Neural cell (in vitro differentiated cells): ENCODE measurements around the gene FBXO48. TPM values are rescaled to one million over a fixed set of nuclear protein-coding genes. Genes with fewer than 3 reads are reported as not detected.

Experiments used
- H2AFZ ChIP-seq: fragments of 200-600, 300-800 bp; sonication (generic), shearing (Covaris generic); 2 replicates; pipeline ENCODE4 v1.6.0; 2014; ENCODE audit warnings: low read depth, mild to moderate bottlenecking, antibody characterized with exemption, low read length, moderate library complexity
- H3F3A ChIP-seq: fragments of 200-600 bp; shearing (Covaris generic); 2 replicates; pipeline ENCODE4 v1.6.1; 2016; ENCODE audit warnings: mild to moderate bottlenecking, moderate library complexity, mixed read lengths, antibody characterized with exemption, low read length; ENCODE audit not compliant: insufficient read depth, poor library complexity, severe bottlenecking
- H3K27ac ChIP-seq: fragments of 200-600, 300-800 bp; sonication (generic), shearing (Covaris generic); 2 replicates; pipeline ENCODE4 v1.5.1; 2014; ENCODE audit warnings: mild to moderate bottlenecking, low read length, moderate library complexity
- H3K27me3 ChIP-seq: fragments of 300-800, 200-600 bp; sonication (generic), shearing (Covaris generic); 2 replicates; pipeline ENCODE4 v1.6.0; 2014; ENCODE audit warnings: mild to moderate bottlenecking, low read depth, low read length, moderate library complexity; ENCODE audit not compliant: insufficient read depth
- H3K36me3 ChIP-seq: fragments of 300-800, 200-600 bp; sonication (generic), shearing (Covaris generic); 2 replicates; pipeline ENCODE4 v1.5.1; 2014; ENCODE audit warnings: mild to moderate bottlenecking, antibody characterized with exemption, low read length, moderate library complexity; ENCODE audit not compliant: insufficient read depth
- H3K4me2 ChIP-seq: fragments of 300-800, 200-600 bp; sonication (generic), shearing (Covaris generic); 2 replicates; pipeline ENCODE4 v1.6.0; 2014; ENCODE audit warnings: mild to moderate bottlenecking, low read length
- H3K4me3 ChIP-seq: fragments of 300-800, 200-600 bp; sonication (generic), shearing (Covaris generic); 2 replicates; pipeline ENCODE4 v1.5.1; 2014; ENCODE audit warnings: mild to moderate bottlenecking, low read length, moderate library complexity
- H3K79me2 ChIP-seq: fragments of 200-600 bp; shearing (Covaris generic); replicated peaks from 2 replicates; pipeline ENCODE4 v1.6.0; 2014; ENCODE audit warnings: mild to moderate bottlenecking, low read length, moderate library complexity; ENCODE audit not compliant: insufficient read depth
- H3K9ac ChIP-seq: fragments of 300-800, 200-600 bp; sonication (generic), shearing (Covaris generic); 2 replicates; pipeline ENCODE4 v1.6.1; 2016; ENCODE audit warnings: mild to moderate bottlenecking, low read length, mixed read lengths
- H3K9me2 ChIP-seq: fragments of 200-600 bp; shearing (Covaris generic); 2 replicates; pipeline ENCODE4 v1.6.1; 2016; ENCODE audit warnings: mild to moderate bottlenecking, low read length, mixed read lengths; ENCODE audit not compliant: insufficient read depth
- H3K9me3 ChIP-seq: fragments of 200-600, 300-800 bp; sonication (generic), shearing (Covaris generic); 2 replicates; pipeline ENCODE4 v1.6.1; 2016; ENCODE audit warnings: mild to moderate bottlenecking, mixed run types, low read length, moderate library complexity, mixed read lengths
- H4K20me1 ChIP-seq: fragments of 200-600 bp; shearing (Covaris generic); 2 replicates; pipeline ENCODE4 v1.6.1; 2016; ENCODE audit warnings: mild to moderate bottlenecking, mixed run types; ENCODE audit not compliant: insufficient read depth
- EP300 ChIP-seq: fragments of 450-650 bp; conservative IDR thresholded peaks from 2 replicates; pipeline ENCODE4 v1.6.1; 2014; ENCODE audit warnings: antibody characterized with exemption, mild to moderate bottlenecking, moderate library complexity; ENCODE audit not compliant: poor library complexity, severe bottlenecking
- EZH2 ChIP-seq: fragments of 200-600, 300-800 bp; shearing (Covaris generic), sonication (generic); IDR thresholded peaks from 2 replicates; pipeline ENCODE4 v1.6.1; 2014; ENCODE audit warnings: antibody characterized with exemption, low read length, borderline replicate concordance, mild to moderate bottlenecking; ENCODE audit not compliant: insufficient read depth, poor library complexity, severe bottlenecking
- MXI1 ChIP-seq: fragments of 450-650 bp; conservative IDR thresholded peaks from 2 replicates; pipeline ENCODE4 v1.6.1; 2014; ENCODE audit warnings: antibody characterized with exemption, mild to moderate bottlenecking; ENCODE audit not compliant: poor library complexity, severe bottlenecking
- POLR2AphosphoS5 ChIP-seq: IDR thresholded peaks from 2 replicates; pipeline ENCODE4 v1.6.1; 2012
- RAD21 ChIP-seq: fragments of 450-650 bp; conservative IDR thresholded peaks from 2 replicates; pipeline ENCODE4 v1.6.1; 2014; ENCODE audit warnings: antibody characterized with exemption, mild to moderate bottlenecking, moderate library complexity
- SMC3 ChIP-seq: fragments of 450-650 bp; conservative IDR thresholded peaks from 2 replicates; pipeline ENCODE4 v1.6.1; 2014; ENCODE audit warnings: antibody characterized with exemption, mild to moderate bottlenecking, moderate library complexity; ENCODE audit not compliant: poor library complexity
- TAF1 ChIP-seq: IDR thresholded peaks from 2 replicates; pipeline ENCODE4 v1.6.1; 2012; ENCODE audit warnings: low read depth
- polyA plus RNA-seq: library from polyadenylated mRNA; depleted of rRNA; stranded (reverse); fragments of >200 nt; gene quantifications from 2 replicates; pipeline ENCODE4 v1.2.3, GENCODE V29; 2014
- TF ChIP-seq, protein P1 (sequence below): IDR thresholded peaks from 2 replicates; pipeline ENCODE4 v1.6.1; 2012; ENCODE audit warnings: borderline replicate concordance
- TF ChIP-seq, protein P2 (sequence below): fragments of 450-650 bp; IDR thresholded peaks from 2 replicates; pipeline ENCODE4 v1.5.1; 2014; ENCODE audit warnings: antibody characterized with exemption, mild to moderate bottlenecking, moderate library complexity; ENCODE audit not compliant: poor library complexity, severe bottlenecking

Gene FBXO48
- polyA plus RNA-seq, 1 donor from 2014 or later = 0.45 TPM

DNA sequence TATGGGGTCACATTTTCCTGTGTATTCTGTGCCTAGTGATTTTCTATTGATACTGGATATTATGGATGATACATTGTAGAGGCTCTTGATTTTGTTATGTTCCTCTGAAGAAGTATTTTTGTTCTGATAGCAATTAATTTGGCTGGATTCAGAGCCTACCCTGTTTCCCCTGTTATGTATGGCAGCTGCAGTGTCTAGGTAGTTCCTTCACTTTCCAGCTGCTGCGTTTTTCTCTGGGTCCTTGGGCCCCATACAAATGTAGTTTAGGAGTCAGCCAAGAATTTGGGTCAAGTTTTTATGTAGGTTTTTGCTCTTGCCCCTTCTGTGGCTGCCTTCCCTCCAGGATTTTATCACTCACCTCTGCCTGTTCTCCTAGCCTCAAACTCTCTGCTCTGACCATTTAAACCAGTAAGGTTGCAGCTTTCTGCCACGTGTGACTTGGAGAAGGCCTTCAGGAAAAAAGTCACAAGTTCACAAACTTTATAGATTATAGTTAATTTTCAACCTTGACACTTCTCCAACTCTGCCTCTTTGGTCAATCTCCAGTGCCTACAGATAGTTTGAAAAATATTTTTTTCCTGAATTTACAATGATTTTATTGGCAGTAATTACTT is 47.3 kb upstream of the FBXO48 start:
- H3K4me3 ChIP-seq = no peak overlapping the region
- no peak overlapping the region for H3K27ac ChIP-seq
- H4K20me1 ChIP-seq = no peaks in the 10 kb centered on the region
- no peaks in the 10 kb centered on the region for H3K9me2 ChIP-seq
- no peak overlapping the region for H3K9ac ChIP-seq
- no peaks in the 10 kb centered on the region for H3K9me3 ChIP-seq
- no peaks in the 10 kb centered on the region for H3K27me3 ChIP-seq
- H2AFZ ChIP-seq = no peak overlapping the region
- TF ChIP-seq RAD21 = no peak
- no peak for TF ChIP-seq SMC3
- TF ChIP-seq EP300 = no peak
- no peak for TF ChIP-seq MXI1
- TF ChIP-seq POLR2AphosphoS5 = no peak
- TF ChIP-seq, protein P1, sequence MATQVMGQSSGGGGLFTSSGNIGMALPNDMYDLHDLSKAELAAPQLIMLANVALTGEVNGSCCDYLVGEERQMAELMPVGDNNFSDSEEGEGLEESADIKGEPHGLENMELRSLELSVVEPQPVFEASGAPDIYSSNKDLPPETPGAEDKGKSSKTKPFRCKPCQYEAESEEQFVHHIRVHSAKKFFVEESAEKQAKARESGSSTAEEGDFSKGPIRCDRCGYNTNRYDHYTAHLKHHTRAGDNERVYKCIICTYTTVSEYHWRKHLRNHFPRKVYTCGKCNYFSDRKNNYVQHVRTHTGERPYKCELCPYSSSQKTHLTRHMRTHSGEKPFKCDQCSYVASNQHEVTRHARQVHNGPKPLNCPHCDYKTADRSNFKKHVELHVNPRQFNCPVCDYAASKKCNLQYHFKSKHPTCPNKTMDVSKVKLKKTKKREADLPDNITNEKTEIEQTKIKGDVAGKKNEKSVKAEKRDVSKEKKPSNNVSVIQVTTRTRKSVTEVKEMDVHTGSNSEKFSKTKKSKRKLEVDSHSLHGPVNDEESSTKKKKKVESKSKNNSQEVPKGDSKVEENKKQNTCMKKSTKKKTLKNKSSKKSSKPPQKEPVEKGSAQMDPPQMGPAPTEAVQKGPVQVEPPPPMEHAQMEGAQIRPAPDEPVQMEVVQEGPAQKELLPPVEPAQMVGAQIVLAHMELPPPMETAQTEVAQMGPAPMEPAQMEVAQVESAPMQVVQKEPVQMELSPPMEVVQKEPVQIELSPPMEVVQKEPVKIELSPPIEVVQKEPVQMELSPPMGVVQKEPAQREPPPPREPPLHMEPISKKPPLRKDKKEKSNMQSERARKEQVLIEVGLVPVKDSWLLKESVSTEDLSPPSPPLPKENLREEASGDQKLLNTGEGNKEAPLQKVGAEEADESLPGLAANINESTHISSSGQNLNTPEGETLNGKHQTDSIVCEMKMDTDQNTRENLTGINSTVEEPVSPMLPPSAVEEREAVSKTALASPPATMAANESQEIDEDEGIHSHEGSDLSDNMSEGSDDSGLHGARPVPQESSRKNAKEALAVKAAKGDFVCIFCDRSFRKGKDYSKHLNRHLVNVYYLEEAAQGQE = no peak
- TF ChIP-seq, protein P2, sequence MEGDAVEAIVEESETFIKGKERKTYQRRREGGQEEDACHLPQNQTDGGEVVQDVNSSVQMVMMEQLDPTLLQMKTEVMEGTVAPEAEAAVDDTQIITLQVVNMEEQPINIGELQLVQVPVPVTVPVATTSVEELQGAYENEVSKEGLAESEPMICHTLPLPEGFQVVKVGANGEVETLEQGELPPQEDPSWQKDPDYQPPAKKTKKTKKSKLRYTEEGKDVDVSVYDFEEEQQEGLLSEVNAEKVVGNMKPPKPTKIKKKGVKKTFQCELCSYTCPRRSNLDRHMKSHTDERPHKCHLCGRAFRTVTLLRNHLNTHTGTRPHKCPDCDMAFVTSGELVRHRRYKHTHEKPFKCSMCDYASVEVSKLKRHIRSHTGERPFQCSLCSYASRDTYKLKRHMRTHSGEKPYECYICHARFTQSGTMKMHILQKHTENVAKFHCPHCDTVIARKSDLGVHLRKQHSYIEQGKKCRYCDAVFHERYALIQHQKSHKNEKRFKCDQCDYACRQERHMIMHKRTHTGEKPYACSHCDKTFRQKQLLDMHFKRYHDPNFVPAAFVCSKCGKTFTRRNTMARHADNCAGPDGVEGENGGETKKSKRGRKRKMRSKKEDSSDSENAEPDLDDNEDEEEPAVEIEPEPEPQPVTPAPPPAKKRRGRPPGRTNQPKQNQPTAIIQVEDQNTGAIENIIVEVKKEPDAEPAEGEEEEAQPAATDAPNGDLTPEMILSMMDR = no peak
- no peak for TF ChIP-seq EZH2
- no peak for TF ChIP-seq TAF1
- H3K36me3 ChIP-seq = no peaks in the 10 kb centered on the region
- no peaks in the 10 kb centered on the region for H3K79me2 ChIP-seq
- H3F3A ChIP-seq = no peaks in the 10 kb centered on the region
- no peak overlapping the region for H3K4me2 ChIP-seq

DNA sequence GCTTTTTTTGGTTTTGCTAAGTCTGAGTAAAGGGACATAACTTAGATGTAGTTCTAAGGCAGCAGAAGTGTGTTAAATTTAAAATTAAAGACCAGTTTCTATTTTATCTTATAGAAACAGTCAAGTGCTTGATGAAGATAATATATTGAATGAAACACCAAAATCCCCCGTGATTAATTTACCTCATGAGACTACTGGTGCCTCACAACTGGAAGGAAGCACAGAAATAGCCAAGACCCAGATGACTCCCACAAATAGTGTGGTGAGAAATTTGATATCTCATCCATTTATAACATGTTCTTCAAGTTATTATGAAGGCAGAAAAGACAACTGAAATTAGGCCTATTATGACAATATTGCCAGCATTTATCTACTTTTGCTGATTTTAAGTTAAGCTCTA is 45.9 kb upstream of the FBXO48 start:
- no peaks in the 10 kb centered on the region for H3K79me2 ChIP-seq
- H3K36me3 ChIP-seq = no peaks in the 10 kb centered on the region
- H2AFZ ChIP-seq = no peak overlapping the region
- H4K20me1 ChIP-seq = no peaks in the 10 kb centered on the region
- TF ChIP-seq MXI1 (no peak), TAF1 (no peak), SMC3 (no peak), EP300 (no peak), POLR2AphosphoS5 (no peak), EZH2 (no peak), RAD21 (no peak)
- TF ChIP-seq, protein P1 = no peak
- TF ChIP-seq, protein P2 = no peak
- no peaks in the 10 kb centered on the region for H3K9me2 ChIP-seq
- no peak overlapping the region for H3K27ac ChIP-seq
- H3F3A ChIP-seq = no peaks in the 10 kb centered on the region
- no peak overlapping the region for H3K4me3 ChIP-seq
- no peaks in the 10 kb centered on the region for H3K9me3 ChIP-seq
- H3K27me3 ChIP-seq = no peaks in the 10 kb centered on the region
- no peak overlapping the region for H3K9ac ChIP-seq
- H3K4me2 ChIP-seq = no peak overlapping the region
